C4-2B (cell line): ENCODE measurements around the gene EFNA5.

Experiments
- H3K27ac ChIP-seq: fragments of 450-650 bp; 2 replicates; pipeline ENCODE4 v1.5.1; 2017
- CTCF ChIP-seq: fragments of 450-650 bp; conservative IDR thresholded peaks from 2 replicates; pipeline ENCODE4 v1.5.1; 2017; ENCODE audit warnings: mild to moderate bottlenecking
- ZFX ChIP-seq: fragments of 450-650 bp; IDR thresholded peaks from 2 replicates; pipeline ENCODE4 v1.6.1; 2017

The EFNA5 gene

DNA sequence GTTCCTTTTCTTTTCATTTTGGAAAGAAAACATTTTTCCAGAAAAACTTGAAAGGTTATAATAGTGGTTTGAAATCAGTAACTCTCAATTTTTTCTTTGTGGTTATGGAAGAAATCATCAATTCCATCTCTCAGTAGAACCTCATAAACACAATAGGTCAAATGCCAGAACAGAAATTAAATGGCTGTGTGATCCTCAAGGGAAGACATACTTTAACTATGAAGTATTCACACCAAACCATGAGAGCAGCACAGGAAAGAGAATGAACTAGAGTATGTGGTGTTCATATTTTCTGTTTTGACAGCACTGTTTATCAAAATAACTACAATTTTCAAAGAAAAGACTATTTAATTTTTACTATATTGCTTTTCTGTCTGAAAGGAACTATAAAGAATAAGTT, 29.7 kb upstream of the EFNA5 start:
- TF ChIP-seq ZFX = no peak
- no peak for TF ChIP-seq CTCF
- H3K27ac ChIP-seq = no peak overlapping the region

DNA sequence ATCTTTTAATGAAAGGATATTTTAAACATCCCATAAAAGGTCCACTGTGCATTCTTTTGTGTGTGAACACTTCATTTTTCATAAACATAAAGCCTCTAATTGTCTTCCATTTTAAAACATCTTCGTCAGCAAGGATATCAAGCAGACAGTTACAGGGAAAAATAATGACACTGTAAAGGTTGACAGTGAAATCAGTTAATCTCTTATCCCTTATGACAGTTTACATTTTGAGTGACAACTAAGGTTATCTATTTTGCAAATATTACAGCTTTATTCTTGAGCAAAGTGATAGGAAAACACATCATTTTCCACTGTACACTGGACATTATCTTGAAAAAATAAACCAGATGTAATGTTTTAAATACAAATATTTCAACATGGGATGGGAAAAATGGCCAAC, 28.7 kb upstream of the EFNA5 start:
- no peak overlapping the region for H3K27ac ChIP-seq
- TF ChIP-seq CTCF = no peak
- TF ChIP-seq ZFX = no peak

DNA sequence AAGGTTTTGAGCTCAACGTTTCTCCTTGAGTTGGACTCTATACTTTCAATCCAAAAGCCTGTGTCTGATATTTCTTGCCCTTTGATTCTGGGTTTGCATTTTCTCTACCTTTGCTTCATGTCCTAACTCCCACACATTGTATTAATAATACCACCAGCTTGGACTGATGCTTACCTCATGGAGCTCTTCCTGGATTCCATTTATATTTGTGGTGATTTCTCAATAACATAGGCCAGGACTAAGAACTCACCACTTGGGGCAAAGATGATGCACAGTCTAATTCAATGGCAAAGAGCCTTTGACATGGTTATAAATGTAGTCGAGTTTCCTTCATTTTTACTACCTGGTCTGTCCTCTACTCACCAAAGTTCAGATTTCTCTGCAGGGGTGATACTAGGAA, 27.5 kb upstream of the EFNA5 start:
- no peak overlapping the region for H3K27ac ChIP-seq
- no peak for TF ChIP-seq ZFX
- TF ChIP-seq CTCF = no peak

DNA sequence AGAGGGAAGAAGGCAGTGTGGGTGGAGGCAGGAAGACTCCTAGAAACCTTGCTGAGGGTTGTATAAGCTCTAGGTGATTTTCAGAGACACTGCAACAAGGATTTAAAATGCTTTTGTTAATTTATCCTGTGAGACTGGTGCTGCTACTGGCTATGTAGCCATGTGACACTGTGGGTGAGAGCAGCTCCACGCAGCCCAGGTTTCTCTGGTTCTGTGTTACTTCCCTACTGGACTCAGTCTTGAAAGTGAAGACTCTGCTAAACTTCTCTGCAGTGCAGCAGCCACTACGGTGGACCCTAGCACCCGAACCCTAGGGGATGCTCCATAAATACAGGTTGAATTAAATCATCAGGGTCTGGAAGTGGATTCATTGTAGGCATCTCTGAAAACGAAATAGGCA, 25.8 kb upstream of the EFNA5 start:
- no peak for TF ChIP-seq CTCF
- no peak for TF ChIP-seq ZFX
- no peak overlapping the region for H3K27ac ChIP-seq

- TF ChIP-seq ZFX (no peak), CTCF (no peak)
These were observed 25.3 kb upstream of the EFNA5 start for GRCh38 chr5:107696080-107696479.

GRCh38 chr5:107687937-107688336, 17.2 kb upstream of the EFNA5 start:
- H3K27ac ChIP-seq = no peak overlapping the region
- no peak for TF ChIP-seq ZFX
- TF ChIP-seq CTCF = no peak

More at GRCh38 chr5:107696080-107696479, 25.3 kb upstream of the EFNA5 start:
- H3K27ac ChIP-seq = no peak overlapping the region

- TF ChIP-seq CTCF (no peak), ZFX (no peak)
- H3K27ac ChIP-seq = no peak overlapping the region
These were observed 16.7 kb upstream of the EFNA5 start for GRCh38 chr5:107687404-107687803.
